ACC112 (cell line): ENCODE data around the gene PRDM5.

Source experiments
- H2AFZ ChIP-seq: fragments of 200-600 bp; sonication (generic); one replicate; pipeline ENCODE4 v1.6.0; 2017; ENCODE audit warnings: antibody characterized with exemption, low read length; ENCODE audit not compliant: unreplicated experiment
- H3K27ac ChIP-seq: fragments of 200-600 bp; sonication (generic); 2 replicates; pipeline ENCODE4 v1.5.1; 2014; ENCODE audit warnings: low read depth, mild to moderate bottlenecking, antibody characterized with exemption, low read length, moderate library complexity
- H3K27me3 ChIP-seq: fragments of 200-600 bp; sonication (generic); 2 replicates; pipeline ENCODE4 v1.6.1; 2014; ENCODE audit warnings: mild to moderate bottlenecking, antibody characterized with exemption, low read length, moderate library complexity, mixed read lengths; ENCODE audit not compliant: insufficient read depth
- H3K36me3 ChIP-seq: fragments of 200-600 bp; sonication (generic); 2 replicates; pipeline ENCODE4 v1.6.1; 2016; ENCODE audit warnings: mild to moderate bottlenecking, antibody characterized with exemption, low read length, moderate library complexity, mixed read lengths; ENCODE audit not compliant: insufficient read depth
- H3K4me1 ChIP-seq: fragments of 200-600 bp; sonication (generic); one replicate; pipeline ENCODE4 v1.6.1; 2016; ENCODE audit warnings: low read length, mixed read lengths; ENCODE audit not compliant: insufficient read depth, unreplicated experiment, control insufficient read depth
- H3K4me3 ChIP-seq: fragments of 200-600 bp; sonication (generic); 2 replicates; pipeline ENCODE4 v1.5.1; 2014; ENCODE audit warnings: mild to moderate bottlenecking, low read depth, low read length
- H3K79me2 ChIP-seq: fragments of 200-600 bp; sonication (generic); one replicate; pipeline ENCODE4 v1.6.0; 2016; ENCODE audit warnings: low read length; ENCODE audit not compliant: control insufficient read depth, unreplicated experiment, insufficient read depth

PRDM5 gene

DNA sequence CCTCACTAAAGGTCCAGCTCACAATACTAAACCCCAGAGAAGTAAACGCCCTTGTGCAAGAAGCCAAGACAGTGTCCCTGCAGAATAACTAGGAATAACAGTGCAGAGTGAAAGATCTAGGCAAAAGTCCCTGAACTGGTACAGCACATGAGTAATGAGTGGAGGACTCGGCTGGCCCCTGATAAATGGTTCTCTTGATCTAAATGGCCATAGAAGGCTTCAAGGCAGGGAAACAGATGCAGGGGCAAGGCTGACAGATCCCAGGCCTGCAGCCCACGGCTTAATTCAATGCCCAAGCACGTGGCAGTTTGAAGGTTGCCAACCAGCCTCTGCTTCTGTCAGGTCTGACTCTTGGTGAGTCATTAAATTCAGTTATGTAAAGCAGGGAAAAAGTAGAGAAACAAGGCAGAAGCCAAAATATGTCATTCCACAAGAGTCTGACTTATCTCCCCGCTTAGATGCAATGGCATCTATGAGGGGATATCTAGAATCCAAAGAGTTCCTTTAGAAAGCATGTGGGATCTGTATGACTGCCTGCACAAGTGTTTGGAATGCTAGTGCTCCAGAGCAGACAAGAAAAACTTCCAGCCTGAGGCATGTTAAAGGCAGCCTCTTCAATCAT, 121.3 kb downstream of the PRDM5 start:
- H3K27ac ChIP-seq: no peak overlapping the region
- H3K4me1 ChIP-seq: peaks cover 8% of the 10 kb centered on the region
- no peaks in the 10 kb centered on the region for H3K27me3 ChIP-seq
- no peak overlapping the region for H2AFZ ChIP-seq
- no peaks in the 10 kb centered on the region for H3K79me2 ChIP-seq
- H3K4me3 ChIP-seq: 0 out of 2 replicates have a peak overlapping the region, but pooled peaks have one; percentile 35
- 0 out of 2 replicates have a peak, but pooled peaks cover 4% of the 10 kb centered on the region for H3K36me3 ChIP-seq

DNA sequence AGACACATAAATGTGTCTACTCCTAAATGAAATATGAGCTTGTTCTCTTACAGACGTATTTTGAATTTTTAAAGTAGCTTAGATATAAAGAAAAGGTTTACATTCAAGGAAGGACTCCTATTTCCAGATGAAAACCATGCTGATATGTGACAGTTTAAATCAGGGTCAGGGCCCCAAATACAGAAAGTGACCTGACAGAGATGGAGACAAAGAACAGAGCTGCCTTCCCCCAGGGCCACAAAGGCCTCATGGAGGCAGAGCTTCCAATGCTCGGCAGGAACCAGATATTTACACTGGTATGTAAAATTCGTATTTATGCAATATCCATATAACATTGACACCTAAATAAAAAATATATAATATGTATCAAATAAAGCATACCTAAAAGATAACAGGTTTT, 124.0 kb downstream of the PRDM5 start:
- Histone ChIP-seq H3K79me2 (no peaks in the 10 kb centered on the region), H3K36me3 (0 out of 2 replicates have a peak, but pooled peaks cover 4% of the 10 kb centered on the region), H3K27me3 (no peaks in the 10 kb centered on the region), H2AFZ (no peak overlapping the region), H3K27ac (no peak overlapping the region), H3K4me3 (no peak overlapping the region), H3K4me1 (peaks cover 8% of the 10 kb centered on the region)

DNA sequence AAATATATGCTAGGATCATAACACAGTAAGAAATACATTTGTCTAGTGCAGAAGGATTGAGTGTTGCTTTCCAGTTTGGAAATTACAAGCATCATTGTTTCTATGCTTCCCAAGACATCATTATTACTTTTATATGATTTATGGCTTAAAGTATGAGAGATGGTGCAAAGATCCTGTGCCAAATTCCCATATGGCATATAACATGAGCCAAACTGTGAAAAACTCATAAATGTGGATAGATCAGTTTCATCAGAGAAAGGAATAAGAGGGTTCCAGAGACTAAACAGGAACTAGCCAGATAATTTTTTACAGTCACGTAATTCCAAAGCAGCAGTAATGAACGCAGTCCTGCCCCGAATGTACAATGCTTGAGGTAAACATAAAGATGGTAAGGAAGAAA, 126.3 kb downstream of the PRDM5 start:
- Histone ChIP-seq H3K27ac (no peak overlapping the region), H3K4me3 (no peak overlapping the region), H2AFZ (no peak overlapping the region), H3K36me3 (0 out of 2 replicates have a peak, but pooled peaks cover 4% of the 10 kb centered on the region), H3K27me3 (no peaks in the 10 kb centered on the region), H3K79me2 (no peaks in the 10 kb centered on the region), H3K4me1 (peaks cover 5% of the 10 kb centered on the region)

DNA sequence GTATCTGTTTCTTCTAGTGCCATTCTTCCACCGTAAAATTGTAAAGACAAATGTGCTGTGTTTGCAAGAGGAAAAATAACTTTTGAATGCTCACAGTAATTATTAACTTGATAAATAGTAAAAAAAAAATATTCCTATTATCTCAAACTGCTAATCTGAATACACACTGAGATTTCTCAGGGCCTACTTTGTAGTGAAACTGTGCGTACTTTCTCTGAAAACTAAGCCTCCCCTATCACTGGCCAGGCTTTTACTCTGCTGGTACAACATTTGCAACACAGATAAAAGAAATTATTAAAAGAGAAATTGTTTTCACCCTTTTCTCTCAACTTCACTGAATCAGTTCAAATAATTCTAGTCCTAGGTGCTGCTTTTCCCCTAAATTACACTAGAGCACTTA, 137.3 kb downstream of the PRDM5 start:
- Histone ChIP-seq H3K36me3 (0 out of 2 replicates have a peak, but pooled peaks cover 4% of the 10 kb centered on the region), H3K4me1 (no peaks in the 10 kb centered on the region), H3K4me3 (no peak overlapping the region), H3K27ac (no peak overlapping the region), H3K79me2 (no peaks in the 10 kb centered on the region), H2AFZ (no peak overlapping the region), H3K27me3 (no peaks in the 10 kb centered on the region)

DNA sequence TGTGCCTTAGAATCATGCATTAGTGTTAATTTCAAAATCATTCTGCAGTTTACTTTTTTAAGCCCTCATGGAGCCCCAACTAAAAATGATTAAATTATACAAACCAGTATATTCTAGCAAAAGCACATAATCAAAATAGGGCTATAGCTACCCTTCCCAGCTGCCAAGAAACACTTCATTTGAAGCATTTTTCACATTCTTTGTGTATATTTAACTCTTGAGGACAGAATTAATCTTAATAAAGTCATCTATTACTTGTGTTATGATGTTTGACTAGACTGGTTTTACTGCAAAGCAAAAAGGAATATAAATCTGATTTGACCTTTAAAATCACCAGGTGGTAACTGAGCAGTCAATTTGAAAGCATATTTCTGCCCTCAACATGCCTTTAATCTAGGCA, 145.1 kb downstream of the PRDM5 start:
- no peaks in the 10 kb centered on the region for H3K79me2 ChIP-seq
- no peak overlapping the region for H2AFZ ChIP-seq
- no peak overlapping the region for H3K4me3 ChIP-seq
- no peaks in the 10 kb centered on the region for H3K27me3 ChIP-seq
- H3K36me3 ChIP-seq: 0 out of 2 replicates have a peak, but pooled peaks cover 4% of the 10 kb centered on the region
- H3K27ac ChIP-seq: no peak overlapping the region
- H3K4me1 ChIP-seq: no peaks in the 10 kb centered on the region

DNA sequence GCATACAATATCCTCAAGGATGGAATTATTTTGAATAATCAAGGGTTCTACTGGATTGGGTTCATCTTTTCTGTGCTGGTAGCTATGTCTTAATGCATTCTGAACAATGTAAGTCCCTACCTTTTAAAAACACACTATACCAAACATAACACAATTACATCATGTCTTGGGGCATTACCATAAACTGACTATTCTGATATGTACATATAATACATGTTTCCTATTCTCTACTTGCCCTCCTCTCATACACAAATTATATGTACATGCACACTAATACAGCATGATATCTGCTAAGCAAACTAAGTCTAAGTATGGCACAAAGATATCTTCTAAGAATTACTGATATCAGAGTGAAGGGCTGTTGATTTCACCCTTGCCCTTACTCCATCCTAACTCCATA, 147.1 kb downstream of the PRDM5 start:
- Histone ChIP-seq H2AFZ (no peak overlapping the region), H3K79me2 (no peaks in the 10 kb centered on the region), H3K4me3 (no peak overlapping the region), H3K4me1 (no peaks in the 10 kb centered on the region), H3K36me3 (no peaks in the 10 kb centered on the region), H3K27ac (no peak overlapping the region), H3K27me3 (no peaks in the 10 kb centered on the region)

DNA sequence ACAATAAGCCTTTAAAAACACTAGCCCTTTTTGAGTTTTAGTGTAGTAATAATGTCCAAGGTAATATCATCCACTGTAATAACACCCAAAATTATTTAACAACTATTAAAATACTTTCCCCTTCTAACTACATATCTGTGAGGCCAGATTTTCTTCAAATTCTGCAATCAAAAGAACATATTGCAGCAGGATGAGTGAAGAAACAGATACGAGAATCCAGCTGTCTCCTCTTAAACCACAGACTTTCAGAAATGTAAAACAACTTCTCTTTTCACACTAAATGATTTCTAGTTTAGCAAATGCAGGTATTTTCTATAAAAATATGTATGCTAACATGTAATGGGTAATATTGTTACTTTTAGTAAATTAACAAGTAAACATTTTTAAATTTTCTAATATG, 148.9 kb downstream of the PRDM5 start:
- H3K36me3 ChIP-seq: no peaks in the 10 kb centered on the region
- H3K27ac ChIP-seq: no peak overlapping the region
- no peak overlapping the region for H2AFZ ChIP-seq
- H3K79me2 ChIP-seq: no peaks in the 10 kb centered on the region
- H3K27me3 ChIP-seq: no peaks in the 10 kb centered on the region
- no peak overlapping the region for H3K4me3 ChIP-seq
- peaks cover 3% of the 10 kb centered on the region for H3K4me1 ChIP-seq

DNA sequence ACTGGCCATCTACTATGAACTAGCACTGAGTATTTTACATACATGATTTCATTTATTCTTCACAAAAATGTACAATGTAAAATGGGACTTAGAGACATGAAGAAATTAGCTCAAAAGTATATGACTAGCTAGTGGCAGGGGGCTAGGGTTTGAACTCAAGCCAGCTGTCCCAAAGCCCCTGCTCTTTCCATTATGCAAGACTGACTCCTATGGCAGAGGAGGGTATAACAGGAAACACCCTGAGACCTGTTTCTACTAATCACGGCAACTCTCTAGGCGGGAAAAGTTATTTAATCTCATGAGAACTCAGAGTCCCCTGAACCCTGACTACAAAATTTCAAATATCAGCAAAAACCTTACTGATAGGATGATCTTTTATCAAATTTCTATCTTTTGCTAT, 150.6 kb downstream of the PRDM5 start:
- Histone ChIP-seq H3K4me1 (peaks cover 3% of the 10 kb centered on the region), H3K27me3 (no peaks in the 10 kb centered on the region), H3K36me3 (no peaks in the 10 kb centered on the region), H2AFZ (no peak overlapping the region), H3K79me2 (no peaks in the 10 kb centered on the region), H3K27ac (no peak overlapping the region), H3K4me3 (no peak overlapping the region)

DNA sequence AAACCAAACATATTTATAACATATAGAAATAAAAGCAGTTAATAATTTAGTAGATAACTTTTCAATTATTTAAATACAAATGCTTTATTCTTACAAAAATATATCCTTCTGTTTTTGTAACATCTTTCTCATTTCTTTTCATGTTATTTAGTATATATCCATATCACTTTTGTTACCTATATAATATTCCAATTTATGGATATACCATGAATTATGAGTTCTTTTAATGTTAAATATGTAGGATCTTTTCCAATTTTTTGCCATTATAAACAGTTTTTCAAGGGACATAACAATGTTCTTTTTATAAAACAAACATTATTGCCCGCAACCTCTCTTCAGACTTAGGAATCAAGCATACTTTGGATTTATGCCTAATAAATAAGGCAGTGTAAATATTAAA, 151.6 kb downstream of the PRDM5 start:
- Histone ChIP-seq H3K4me1 (peaks cover 3% of the 10 kb centered on the region), H3K36me3 (no peaks in the 10 kb centered on the region), H3K79me2 (no peaks in the 10 kb centered on the region), H2AFZ (no peak overlapping the region), H3K27ac (no peak overlapping the region), H3K4me3 (no peak overlapping the region), H3K27me3 (no peaks in the 10 kb centered on the region)

DNA sequence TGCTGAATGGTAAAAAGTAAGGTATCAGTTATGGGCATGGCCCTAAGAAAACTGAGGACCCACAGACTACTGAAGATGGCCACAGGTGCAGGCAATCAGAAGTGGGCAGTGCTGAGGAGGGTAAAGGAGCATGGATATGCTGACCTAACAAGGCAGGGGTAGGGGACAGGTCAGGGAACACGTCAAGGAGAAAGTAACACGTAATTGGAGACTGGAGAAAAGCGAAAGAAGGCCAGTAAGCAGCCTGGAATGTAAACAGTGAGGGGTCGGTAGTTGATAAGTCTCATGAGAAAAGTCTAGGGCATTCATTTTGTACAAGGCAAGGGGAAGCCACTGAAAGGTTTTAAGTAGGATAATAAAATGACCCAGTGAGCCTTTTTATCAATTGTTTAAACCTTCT, 153.3 kb downstream of the PRDM5 start:
- peaks cover 3% of the 10 kb centered on the region for H3K4me1 ChIP-seq
- no peak overlapping the region for H2AFZ ChIP-seq
- H3K79me2 ChIP-seq: no peaks in the 10 kb centered on the region
- H3K27ac ChIP-seq: no peak overlapping the region
- H3K36me3 ChIP-seq: no peaks in the 10 kb centered on the region
- no peaks in the 10 kb centered on the region for H3K27me3 ChIP-seq
- no peak overlapping the region for H3K4me3 ChIP-seq

DNA sequence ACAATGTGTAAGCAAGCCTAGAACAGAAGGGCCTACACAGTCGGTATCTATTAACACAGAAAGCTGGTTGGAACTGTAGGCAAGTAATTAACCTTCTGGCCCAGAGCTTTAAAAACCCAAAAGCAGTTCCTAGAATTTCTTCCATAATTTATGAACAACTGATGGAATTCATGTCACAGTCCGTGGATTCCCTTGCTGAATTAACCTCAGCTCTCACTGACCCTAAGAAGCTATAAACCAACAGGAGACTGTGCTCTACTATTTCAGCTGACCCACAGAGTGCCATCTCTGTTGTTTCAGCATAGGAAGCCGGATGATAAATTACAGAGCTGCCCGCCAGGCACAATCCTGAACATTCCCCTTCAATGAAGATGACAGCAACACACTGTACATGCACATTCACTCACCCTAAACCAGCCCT, 157.3 kb downstream of the PRDM5 start:
- Histone ChIP-seq H3K4me1 (peaks cover 3% of the 10 kb centered on the region), H3K36me3 (no peaks in the 10 kb centered on the region), H3K79me2 (no peaks in the 10 kb centered on the region), H2AFZ (no peak overlapping the region), H3K27me3 (no peaks in the 10 kb centered on the region), H3K4me3 (no peak overlapping the region), H3K27ac (no peak overlapping the region)
